HG03064 (cell line): ENCODE results near the gene PRKAA1.
"Not testable (repeated sequence)": the region's sequence is repeated elsewhere in the genome, so short reads cannot be mapped to it uniquely, and the experiment has no call there.

Source experiments
- ATAC-seq: cut with Tn5 transposase; IDR thresholded peaks from one replicate; pipeline ENCODE4 v1.9.1; 2021; ENCODE audit warnings: low read depth; ENCODE audit not compliant: unreplicated experiment

The PRKAA1 gene

DNA sequence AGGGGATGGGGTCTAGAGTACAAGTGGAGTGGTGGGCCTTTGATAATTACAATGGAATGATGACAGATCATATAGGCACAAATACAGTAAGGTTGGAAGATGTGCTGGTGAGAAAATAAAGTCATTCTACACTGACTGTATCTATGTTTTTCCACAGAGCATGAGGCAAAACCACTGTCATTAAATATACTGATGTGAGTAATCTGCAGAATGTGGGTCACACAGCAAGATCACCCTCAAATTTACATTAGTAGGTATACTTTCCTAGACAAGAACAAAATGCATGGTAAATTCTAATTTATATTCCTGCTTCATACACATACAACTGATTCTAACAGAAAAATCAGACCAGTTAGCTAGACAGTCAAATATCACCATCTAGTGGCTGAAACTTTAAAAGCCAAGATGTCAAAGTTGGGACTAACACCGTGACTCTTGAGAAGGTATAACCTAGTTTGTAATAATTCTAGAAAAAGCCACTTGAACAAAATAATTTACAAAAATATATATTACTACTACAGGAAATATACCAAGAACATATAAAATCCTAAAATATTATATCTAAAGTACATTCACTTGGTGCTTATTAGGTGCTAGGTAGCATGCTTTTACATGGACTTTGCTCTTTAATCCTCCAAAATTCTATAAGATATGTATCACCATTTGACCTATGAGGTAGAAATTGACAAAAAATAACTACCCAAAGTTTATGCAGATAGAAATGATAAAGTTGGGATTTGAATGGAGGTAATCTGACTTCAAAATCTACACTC lies 61.9 kb downstream of the PRKAA1 start:
- peak; percentile 93 for ATAC-seq

DNA sequence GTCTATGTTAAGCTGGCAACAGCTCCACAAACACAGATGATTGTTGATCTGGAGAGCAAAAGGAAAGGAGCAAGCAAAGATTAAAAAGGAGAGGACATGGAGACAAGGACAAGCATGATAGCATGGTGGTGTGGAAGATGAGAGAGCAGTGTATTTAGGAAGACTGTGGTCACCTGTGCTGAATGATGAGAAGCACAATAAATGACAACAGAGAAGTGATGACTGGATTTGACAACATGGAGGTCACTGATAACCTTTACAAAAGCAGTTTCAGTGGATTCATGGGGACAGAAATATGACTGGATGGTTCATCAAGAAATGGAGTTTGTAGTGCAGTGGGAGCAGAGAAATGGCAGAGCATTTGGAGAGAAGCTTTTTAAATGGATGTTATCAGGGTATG lies 62.6 kb downstream of the PRKAA1 start:
- no peak for ATAC-seq

DNA sequence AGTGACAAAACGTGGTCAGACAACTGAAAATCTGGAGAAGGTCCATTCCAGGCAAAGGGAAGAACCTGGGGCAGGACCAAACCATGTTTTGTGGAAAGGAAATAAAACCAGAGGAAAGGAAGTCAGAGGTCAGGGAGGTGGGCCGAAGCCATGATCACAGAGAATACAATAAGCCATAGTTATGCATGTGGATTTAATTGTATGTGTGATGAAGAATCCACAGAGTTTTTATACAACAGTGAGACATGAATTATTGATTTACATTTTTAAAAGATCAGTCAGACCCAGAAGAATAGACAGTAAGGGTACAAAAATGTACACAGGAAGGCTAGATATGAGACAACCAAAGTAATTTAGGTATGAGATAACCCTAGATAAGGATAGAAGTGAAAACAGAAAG lies 63.2 kb downstream of the PRKAA1 start:
- no peak for ATAC-seq

DNA sequence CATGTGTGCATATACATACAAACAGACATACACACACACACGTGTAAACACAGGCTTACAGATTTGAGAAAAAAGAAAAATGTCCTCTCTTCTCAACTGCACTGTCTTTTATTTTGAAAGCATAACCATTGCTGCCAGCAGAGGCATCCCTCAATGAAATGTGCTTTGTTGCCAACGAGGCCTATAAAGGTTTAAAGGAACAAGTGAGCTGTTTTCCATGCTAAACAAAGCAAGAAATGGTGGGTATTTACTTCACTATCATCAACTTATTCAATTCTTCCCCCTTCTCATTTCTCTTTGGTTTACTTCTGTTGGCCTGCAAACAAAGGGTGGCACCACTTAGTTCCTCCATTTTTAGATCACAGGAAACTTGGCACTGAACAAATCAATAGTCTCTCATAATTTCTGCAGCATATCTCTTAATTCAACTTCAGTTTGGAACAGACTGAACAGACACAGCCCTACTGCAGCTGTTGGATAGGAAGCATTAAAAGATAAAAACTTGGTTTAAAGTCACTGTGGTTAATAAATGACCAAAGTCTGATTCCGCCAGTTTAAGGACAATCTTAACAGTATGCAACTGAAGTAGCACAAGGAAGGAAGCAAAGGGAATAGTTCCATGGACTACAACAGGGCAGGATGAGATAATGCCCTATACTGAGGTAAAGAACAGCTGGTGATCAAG lies 64.2 kb downstream of the PRKAA1 start:
- ATAC-seq: no peak

- ATAC-seq: no peak
These were observed 64.7 kb downstream of the PRKAA1 start for GRCh38 chr5:40733434-40733833.

GRCh38 chr5:40722497-40722911 lies 75.7 kb downstream of the PRKAA1 start:
- ATAC-seq: not testable (repeated sequence)

DNA sequence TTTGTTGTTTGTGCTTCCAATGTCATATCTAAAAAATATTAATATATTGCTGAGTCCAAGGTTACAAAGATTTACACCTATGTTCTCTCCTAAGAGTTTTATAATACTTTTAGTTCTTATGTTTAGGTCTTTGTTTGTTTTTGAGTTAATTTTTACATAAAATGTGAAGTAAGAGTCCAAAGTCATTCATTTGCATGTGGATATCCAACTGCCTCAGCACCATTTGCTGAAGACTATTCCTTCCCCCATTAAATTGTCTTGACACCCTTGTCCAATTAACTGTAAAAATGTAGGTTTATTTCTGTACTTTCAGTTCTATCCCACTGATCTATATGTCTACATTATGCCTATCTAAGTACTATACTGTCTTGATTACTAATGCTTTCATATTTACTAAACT lies 78.1 kb downstream of the PRKAA1 start:
- ATAC-seq: no peak

GRCh38 chr5:40717281-40717680 lies 80.9 kb downstream of the PRKAA1 start:
- no peak for ATAC-seq

- no peak for ATAC-seq
These were observed 81.6 kb downstream of the PRKAA1 start for GRCh38 chr5:40716590-40716989.

GRCh38 chr5:40716000-40716399 lies 82.2 kb downstream of the PRKAA1 start:
- ATAC-seq: no peak

- ATAC-seq: no peak
These were observed 84.2 kb downstream of the PRKAA1 start for GRCh38 chr5:40714001-40714400.

GRCh38 chr5:40710575-40710974 lies 87.6 kb downstream of the PRKAA1 start:
- not testable (repeated sequence) for ATAC-seq
